GM12892 (cell line): ENCODE measurements around the gene SLC8B1.

Experiments
- POLR2A ChIP-seq: IDR thresholded peaks from 2 replicates; pipeline ENCODE4 v1.6.1; 2011; ENCODE audit warnings: low read depth, low read length, control low read depth
- TAF1 ChIP-seq: IDR thresholded peaks from 2 replicates; pipeline ENCODE4 v1.6.1; 2011; ENCODE audit warnings: low read depth, mild to moderate bottlenecking, control low read depth, low read length, borderline replicate concordance

DNA sequence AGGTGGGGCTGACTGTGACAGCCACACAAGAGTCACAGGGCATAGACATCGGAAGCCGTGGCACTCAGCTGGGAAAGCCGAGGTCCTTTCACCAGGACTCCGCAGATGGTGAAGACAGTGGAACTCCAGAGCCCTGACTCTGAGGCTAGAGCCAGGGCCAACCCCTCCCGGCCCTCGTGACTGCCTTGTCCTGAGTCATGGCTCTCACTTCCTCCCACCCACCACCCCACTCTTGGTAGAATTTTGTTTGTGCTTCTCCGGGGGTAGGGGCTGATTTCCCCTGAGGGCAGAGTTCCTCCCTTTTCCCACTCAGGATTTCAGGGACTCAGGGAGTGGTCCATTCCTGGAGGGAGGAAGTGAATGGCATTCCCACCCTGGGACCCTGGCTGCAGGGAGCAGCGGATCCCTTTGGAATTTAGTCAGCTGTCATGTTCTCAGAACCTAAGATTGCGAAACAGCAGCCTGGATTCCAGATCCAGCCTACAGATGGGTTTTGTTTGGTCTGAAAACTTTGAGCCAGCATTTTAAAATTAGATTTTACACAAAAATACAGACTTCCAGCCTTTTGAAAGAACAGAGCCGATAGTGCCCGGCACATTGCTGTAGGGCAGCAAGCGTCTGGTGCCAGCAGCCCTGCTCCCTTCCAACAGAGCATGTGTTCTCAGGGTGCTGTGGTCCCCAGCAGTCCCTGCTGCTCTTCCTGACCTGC is 62.9 kb downstream of the SLC8B1 start:
- no peak for TF ChIP-seq TAF1
- TF ChIP-seq POLR2A, result no peak
